HepG2 (cell line): ENCODE results near the gene PSMC5. TPM values are rescaled to one million over a fixed set of nuclear protein-coding genes. Genes with fewer than 3 reads are reported as not detected.

Source experiments
- ATAC-seq: fragments of 200-7000 bp; cut with Tn5 transposase; 3 replicates; pipeline ENCODE4 v1.9.1; 2020; ENCODE audit warnings: mild to moderate bottlenecking, moderate library complexity
- BruUV-seq: library from RNA; stranded (reverse); fragments of 400-500 nt; replicated peaks from 2 replicates; lab custom pipeline; 2021; lab: Mats Ljungman, UMichigan
- CTCF ChIA-PET: fragments of 300-600 bp; formaldehyde crosslinking; extraction: SDS; loops from one replicate; lab custom pipeline; 2021; ENCODE audit warnings: low total read pairs, inconsistent platforms, low intra/inter-chr PET ratio; lab: Yijun Ruan, JAX
- POLR2A ChIA-PET: fragments of 350-600 bp; sonication (Branson Sonifier 250); formaldehyde crosslinking; loops from one replicate; lab custom pipeline; 2020; ENCODE audit warnings: antibody characterized with exemption, inconsistent platforms; lab: Yijun Ruan, JAX
- DNase-seq: peaks from one replicate; pipeline ENCODE4 v3.0.0-alpha.2; 2015; ENCODE audit warnings: low spot score
- FAIRE-seq: peaks from 3 replicates; lab custom pipeline; 2011; peaks lifted over from hg19 to GRCh38; lab: Jason Lieb, UNC
- H2AFZ ChIP-seq: one replicate; pipeline ENCODE4 v1.6.1; 2011; ENCODE audit warnings: low read length, inconsistent platforms
- H3K27ac ChIP-seq: fragments of 300-600 bp; 3 replicates; pipeline ENCODE4 v1.8.0; 2011; ENCODE audit warnings: mixed run types, mild to moderate bottlenecking, mixed read lengths, low read length, inconsistent platforms; ENCODE audit not compliant: insufficient read depth; ENCODE audit errors: extremely low read length
- H3K27me3 ChIP-seq, 2 experiments: fragments of 200-600 bp in 1 of 2; 2 replicates in 1 of 2; 3 replicates in 1 of 2; pipeline versions ENCODE4 v1.6.0 to v1.8.0; 2011; ENCODE audit warnings: low read length in 2 of 2, mild to moderate bottlenecking in 2 of 2, moderate library complexity in 2 of 2, inconsistent platforms in 1 of 2; ENCODE audit not compliant: insufficient read depth in 2 of 2, control insufficient read depth in 1 of 2
- H3K36me3 ChIP-seq, 2 experiments: fragments of 200-600 bp in 1 of 2; replicated peaks in 1 of 2; 2 replicates in 1 of 2; 3 replicates in 1 of 2; pipeline versions ENCODE4 v1.5.1 to v1.8.0; 2011; ENCODE audit warnings: low read length in 2 of 2, inconsistent platforms in 1 of 2; ENCODE audit not compliant: insufficient read depth in 2 of 2, control insufficient read depth in 1 of 2
- H3K4me1 ChIP-seq: 2 replicates; pipeline ENCODE4 v1.5.1; 2012; ENCODE audit warnings: low read length, inconsistent platforms; ENCODE audit not compliant: insufficient read depth
- H3K4me2 ChIP-seq: 2 replicates; pipeline ENCODE4 v1.6.0; 2011; ENCODE audit warnings: low read depth, low read length, inconsistent platforms
- H3K4me3 ChIP-seq, 3 experiments: fragments of 200-600 bp in 1 of 3; sonication (generic), shearing (Covaris generic) in 1 of 3; replicated peaks in 1 of 3; 2 replicates each; pipeline ENCODE4 v1.5.1; 2011 to 2016; ENCODE audit warnings: low read length in 3 of 3, inconsistent platforms in 2 of 3, low read depth in 2 of 3, mild to moderate bottlenecking in 2 of 3, control low read depth in 1 of 3, mixed read lengths in 1 of 3; ENCODE audit not compliant: insufficient read depth in 1 of 3
- H3K79me2 ChIP-seq: one replicate; pipeline ENCODE4 v1.6.1; 2011; ENCODE audit warnings: low read length, inconsistent platforms; ENCODE audit not compliant: insufficient read depth
- H3K9ac ChIP-seq: 2 replicates; pipeline ENCODE4 v1.6.0; 2011; ENCODE audit warnings: mild to moderate bottlenecking, low read depth, low read length, inconsistent platforms; ENCODE audit not compliant: insufficient read depth
- H3K9me3 ChIP-seq: 2 replicates; pipeline ENCODE4 v1.5.1; 2012; ENCODE audit warnings: mild to moderate bottlenecking, low read length
- H4K20me1 ChIP-seq: 2 replicates; pipeline ENCODE4 v1.6.0; 2011; ENCODE audit warnings: inconsistent platforms, mild to moderate bottlenecking, low read length, moderate library complexity; ENCODE audit not compliant: insufficient read depth
- BORCS8-MEF2B ChIP-seq: sonication (generic); formaldehyde crosslinking; IDR thresholded peaks from 2 replicates; pipeline ENCODE4 v1.8.0; 2022; ENCODE audit warnings: mild to moderate bottlenecking, missing genetic modification reagents
- HDAC2 ChIP-seq: sonication (generic); formaldehyde crosslinking; IDR thresholded peaks from 2 replicates; pipeline ENCODE4 v1.4.0; 2020; ENCODE audit warnings: missing genetic modification reagents
- HNRNPUL1 ChIP-seq: fragments of 200-400 bp; formaldehyde crosslinking; IDR thresholded peaks from 2 replicates; pipeline ENCODE4 v1.6.1; 2017; ENCODE audit warnings: low read depth, mild to moderate bottlenecking, low read length, moderate library complexity
- NPAS2 ChIP-seq: sonication (generic); formaldehyde crosslinking; IDR thresholded peaks from 2 replicates; pipeline ENCODE4 v1.8.0; 2022; ENCODE audit warnings: mild to moderate bottlenecking, missing genetic modification reagents, borderline replicate concordance
- PCBP1 ChIP-seq: fragments of 200-400 bp; formaldehyde crosslinking; IDR thresholded peaks from 2 replicates; pipeline ENCODE4 v1.6.1; 2017; ENCODE audit warnings: mild to moderate bottlenecking, low read depth, low read length, borderline replicate concordance
- REL ChIP-seq: sonication (generic); formaldehyde crosslinking; conservative IDR thresholded peaks from 2 replicates; pipeline ENCODE4 v1.8.0; 2022; ENCODE audit warnings: mild to moderate bottlenecking, missing genetic modification reagents, moderate library complexity
- REXO4 ChIP-seq: sonication (generic); formaldehyde crosslinking; IDR thresholded peaks from 2 replicates; pipeline ENCODE4 v1.8.0; 2022; ENCODE audit warnings: missing genetic modification reagents, mild to moderate bottlenecking, borderline replicate concordance
- TAF1 ChIP-seq: sonication (generic); formaldehyde crosslinking; IDR thresholded peaks from 2 replicates; pipeline ENCODE4 v1.4.0; 2020; ENCODE audit warnings: missing genetic modification reagents
- TBL1XR1 ChIP-seq: fragments of 150-350 bp; IDR thresholded peaks from 2 replicates; pipeline ENCODE4 v1.6.1; 2014; ENCODE audit warnings: borderline replicate concordance, low read length; ENCODE audit not compliant: partially characterized antibody
- ZBTB38 ChIP-seq: sonication (generic); formaldehyde crosslinking; IDR thresholded peaks from 2 replicates; pipeline ENCODE4 v1.5.1; 2020; ENCODE audit warnings: mild to moderate bottlenecking, missing genetic modification reagents
- ZBTB8A ChIP-seq: sonication (generic); formaldehyde crosslinking; IDR thresholded peaks from 2 replicates; pipeline ENCODE4 v1.4.0; 2020; ENCODE audit warnings: mild to moderate bottlenecking, low read depth, missing genetic modification reagents, borderline replicate concordance
- ZFP36L1 ChIP-seq: sonication (generic); formaldehyde crosslinking; IDR thresholded peaks from 2 replicates; pipeline ENCODE4 v1.8.0; 2022; ENCODE audit warnings: mild to moderate bottlenecking, missing genetic modification reagents, moderate library complexity
- ZMAT5 ChIP-seq: sonication (generic); formaldehyde crosslinking; IDR thresholded peaks from 2 replicates; pipeline ENCODE4 v1.5.0; 2020; ENCODE audit warnings: mild to moderate bottlenecking, low read depth, missing genetic modification reagents, borderline replicate concordance
- ZNF160 ChIP-seq: sonication (generic); formaldehyde crosslinking; IDR thresholded peaks from 2 replicates; pipeline ENCODE4 v1.8.0; 2022; ENCODE audit warnings: mild to moderate bottlenecking, inconsistent platforms, missing genetic modification reagents
- ZNF296 ChIP-seq: sonication (generic); formaldehyde crosslinking; conservative IDR thresholded peaks from 2 replicates; pipeline ENCODE4 v1.5.0; 2020; ENCODE audit warnings: mild to moderate bottlenecking, missing genetic modification reagents
- ZNF337 ChIP-seq: sonication (generic); formaldehyde crosslinking; IDR thresholded peaks from 2 replicates; pipeline ENCODE4 v1.5.1; 2020; ENCODE audit warnings: missing genetic modification reagents, low read depth, mild to moderate bottlenecking, borderline replicate concordance
- ZNF432 ChIP-seq: sonication (generic); formaldehyde crosslinking; IDR thresholded peaks from 2 replicates; pipeline ENCODE4 v1.5.0; 2020; ENCODE audit warnings: missing genetic modification reagents, mild to moderate bottlenecking, borderline replicate concordance
- ZNF883 ChIP-seq: sonication (generic); formaldehyde crosslinking; IDR thresholded peaks from 2 replicates; pipeline ENCODE4 v1.5.1; 2020; ENCODE audit warnings: mild to moderate bottlenecking, missing genetic modification reagents; ENCODE audit errors: not compliant biosample characterization
- WGBS: methylation state at CpG from one replicate; pipeline ENCODE4 v1.1.6; 2017; ENCODE audit warnings: low lambda C conversion rate; 5-methylcytosine and 5-hydroxymethylcytosine counted together
- in situ Hi-C: cut with HindIII; loops from 2 replicates; pipeline ENCODE4 v1.10.0; 2017; ENCODE audit warnings: low pct_unique_long_range_greater_than_20kb; ENCODE audit not compliant: extremely low pct_ligation_motif_present
- intact Hi-C: fragments of 100-400 bp; cut with micrococcal nuclease; formaldehyde crosslinking; loops from one replicate; pipeline ENCODE4 v1.10.0; 2022; ENCODE audit not compliant: unreplicated experiment
- polyA plus RNA-seq, 8 experiments: library from polyadenylated mRNA; depleted of rRNA in 3 of 8; stranded (reverse) in 7 of 8; unstranded in 1 of 8; fragments of >200 nt; fragmentation: Illumina TruSeq in 4 of 8; extraction: Trizol in 4 of 8; gene quantifications; 2 replicates each; pipeline versions ENCODE4 v1.2.1 to v1.2.3, GENCODE V29; 2011 to 2016; ENCODE audit warnings: low read depth in 4 of 8, missing spikeins in 1 of 8, mixed read lengths in 1 of 8; ENCODE audit not compliant: insufficient read depth in 1 of 8
- total RNA-seq, 5 experiments: library from RNA; depleted of rRNA; stranded (reverse); fragments of >200 nt; fragmentation: Illumina TruSeq; extraction: Trizol; gene quantifications; 2 replicates each; pipeline ENCODE4 v1.2.3, GENCODE V29; 2016; ENCODE audit warnings: low read depth in 1 of 5

The PSMC5 gene
- total and polyA plus RNA-seq, 2 of the 13 experiments (the other 11 are each of a cell fraction or from before 2014, with no cell fraction given), result 35.3 to 128 TPM

GRCh38 chr17:63848834-63849689 lies 21.8 kb downstream of the PSMC5 start (continued):
- TF ChIP-seq ZNF296 (CRISPR knock-in tag), result no peak
- TF ChIP-seq ZBTB8A (CRISPR knock-in tag), result no peak
- TF ChIP-seq, all 625 proteins: peak for 52

DNA sequence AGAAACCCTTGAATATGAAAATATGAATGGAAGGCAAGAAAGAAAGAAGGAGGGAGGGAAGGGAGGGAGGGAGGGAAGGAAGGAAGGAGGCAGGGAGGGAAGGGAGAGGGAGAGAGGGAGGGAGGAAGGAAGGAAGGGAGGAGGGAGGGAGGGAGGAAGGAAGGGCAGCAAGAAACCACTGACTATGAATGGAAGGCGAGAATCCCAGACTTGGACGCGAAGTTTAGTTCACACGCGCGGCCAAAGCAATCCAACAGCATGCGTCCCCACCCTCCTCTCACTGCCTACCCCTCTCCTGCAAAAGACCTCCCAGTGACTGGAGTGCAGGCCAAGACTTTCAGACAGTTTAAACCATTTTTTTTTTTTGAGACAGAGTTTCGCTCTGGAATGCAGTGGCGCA lies 23.2 kb downstream of the PSMC5 start:
- peaks cover 44% of the 10 kb centered on the region for H3K4me1 ChIP-seq
- H3K79me2 ChIP-seq, result no peaks in the 10 kb centered on the region
- ATAC-seq (no peak), DNase-seq (no peak), FAIRE-seq (no peak)
- H3K4me3 ChIP-seq, result no peak overlapping the region
- BruUV-seq, result no TSS peak
- no peak overlapping the region for H3K9ac ChIP-seq
- H4K20me1 ChIP-seq, result no peaks in the 10 kb centered on the region
- intact Hi-C loops, result no loop called here
- H3K27me3 ChIP-seq, result no peaks in the 10 kb centered on the region
- in situ Hi-C loops, result no loop called here
- ChIA-PET CTCF (no interaction called here), POLR2A (no interaction called here)
- TF ChIP-seq ZNF160 (CRISPR knock-in tag), result no peak
- no peak for TF ChIP-seq ZNF883 (CRISPR knock-in tag)
- TF ChIP-seq TBL1XR1, result no peak
- TF ChIP-seq REL (CRISPR knock-in tag), result no peak
- TF ChIP-seq ZNF337 (CRISPR knock-in tag), result no peak
- no peak for TF ChIP-seq ZMAT5 (CRISPR knock-in tag)
- no peak for TF ChIP-seq NPAS2 (CRISPR knock-in tag)
- TF ChIP-seq BORCS8-MEF2B (CRISPR knock-in tag), result no peak
- TF ChIP-seq ZBTB38, result 0 out of 2 replicates have a peak, but pooled peaks have one; percentile 23
- TF ChIP-seq REXO4 (CRISPR knock-in tag), result no peak
- no peak for TF ChIP-seq ZFP36L1 (CRISPR knock-in tag)
- no peak for TF ChIP-seq TAF1 (CRISPR knock-in tag)
- TF ChIP-seq ZNF432 (CRISPR knock-in tag), result no peak
- TF ChIP-seq HNRNPUL1, result no peak
- TF ChIP-seq HDAC2, result no peak
- TF ChIP-seq PCBP1, result 0 out of 2 replicates have a peak, but pooled peaks have one; percentile 81
- no peaks in the 10 kb centered on the region for H3K36me3 ChIP-seq
- no peak overlapping the region for H3K27ac ChIP-seq
- no peak overlapping the region for H2AFZ ChIP-seq
- H3K4me2 ChIP-seq, result no peak overlapping the region
- H3K9me3 ChIP-seq, result no peaks in the 10 kb centered on the region
- 80% methylated on average over 9 of the region's 9 CpGs for WGBS
